ENCODE results near the gene NRSN2.

Gene NRSN2

GRCh38 chr20:358891-359555 is 12.1 kb downstream of the NRSN2 start:
- H3K27ac Mint-ChIP-seq, result no peak overlapping the region
- H3K36me3 Mint-ChIP-seq (ENCODE audit: low read depth), result no peaks in the 10 kb centered on the region
- no peaks in the 10 kb centered on the region for H3K27me3 Mint-ChIP-seq (ENCODE audit: low read depth)
- no peaks in the 10 kb centered on the region for H3K9me3 Mint-ChIP-seq
- H3K4me1 Mint-ChIP-seq (ENCODE audit: low read depth), result peaks cover 12% of the 10 kb centered on the region
- no peak overlapping the region for H3K4me3 Mint-ChIP-seq

- Mint-ChIP-seq H3K9me3 (no peaks in the 10 kb centered on the region), H3K4me1 (ENCODE audit: low read depth) (peaks cover 29% of the 10 kb centered on the region), H3K27me3 (ENCODE audit: low read depth) (no peaks in the 10 kb centered on the region), H3K4me3 (no peak overlapping the region), H3K36me3 (ENCODE audit: low read depth) (no peaks in the 10 kb centered on the region), H3K27ac (no peak overlapping the region)
Observed at GRCh38 chr20:361561-361960, 14.7 kb downstream of the NRSN2 start.

GRCh38 chr20:362271-363254 is 15.7 kb downstream of the NRSN2 start:
- Mint-ChIP-seq H3K4me1 (ENCODE audit: low read depth) (peaks cover 33% of the 10 kb centered on the region), H3K27ac (peak overlapping the region; percentile 82), H3K9me3 (no peaks in the 10 kb centered on the region), H3K27me3 (ENCODE audit: low read depth) (no peaks in the 10 kb centered on the region), H3K4me3 (no peak overlapping the region), H3K36me3 (ENCODE audit: low read depth) (no peaks in the 10 kb centered on the region)

- Mint-ChIP-seq H3K27ac (no peak overlapping the region), H3K9me3 (no peaks in the 10 kb centered on the region), H3K4me1 (ENCODE audit: low read depth) (peaks cover 34% of the 10 kb centered on the region), H3K4me3 (no peak overlapping the region), H3K36me3 (ENCODE audit: low read depth) (peaks cover under 1% of the 10 kb centered on the region), H3K27me3 (ENCODE audit: low read depth) (no peaks in the 10 kb centered on the region)
Observed at GRCh38 chr20:363319-364078, 16.6 kb downstream of the NRSN2 start.

- Mint-ChIP-seq H3K36me3 (ENCODE audit: low read depth) (peaks cover 3% of the 10 kb centered on the region), H3K4me3 (peak overlapping the region; percentile 59), H3K9me3 (no peaks in the 10 kb centered on the region), H3K27ac (peak overlapping the region; percentile 75), H3K27me3 (ENCODE audit: low read depth) (no peaks in the 10 kb centered on the region), H3K4me1 (ENCODE audit: low read depth) (peaks cover 40% of the 10 kb centered on the region)
Observed at GRCh38 chr20:364905-365794, 18.2 kb downstream of the NRSN2 start.

- Mint-ChIP-seq H3K27me3 (ENCODE audit: low read depth) (no peaks in the 10 kb centered on the region), H3K4me1 (ENCODE audit: low read depth) (peaks cover 40% of the 10 kb centered on the region), H3K4me3 (peak overlapping the region; percentile 68), H3K9me3 (no peaks in the 10 kb centered on the region), H3K27ac (peak overlapping the region; percentile 78), H3K36me3 (ENCODE audit: low read depth) (peaks cover 3% of the 10 kb centered on the region)
Observed at GRCh38 chr20:366041-366718, 19.3 kb downstream of the NRSN2 start.

GRCh38 chr20:366719-367485 is 20.0 kb downstream of the NRSN2 start:
- Mint-ChIP-seq H3K4me1 (ENCODE audit: low read depth) (peaks cover 46% of the 10 kb centered on the region), H3K27ac (peak overlapping the region; percentile 50), H3K9me3 (no peaks in the 10 kb centered on the region), H3K36me3 (ENCODE audit: low read depth) (peaks cover 3% of the 10 kb centered on the region), H3K4me3 (no peak overlapping the region), H3K27me3 (ENCODE audit: low read depth) (no peaks in the 10 kb centered on the region)

GRCh38 chr20:367486-367887 is 20.6 kb downstream of the NRSN2 start:
- no peak overlapping the region for H3K27ac Mint-ChIP-seq
- H3K36me3 Mint-ChIP-seq (ENCODE audit: low read depth), result peaks cover 3% of the 10 kb centered on the region
- peaks cover 49% of the 10 kb centered on the region for H3K4me1 Mint-ChIP-seq (ENCODE audit: low read depth)
- no peak overlapping the region for H3K4me3 Mint-ChIP-seq
- no peaks in the 10 kb centered on the region for H3K9me3 Mint-ChIP-seq
- no peaks in the 10 kb centered on the region for H3K27me3 Mint-ChIP-seq (ENCODE audit: low read depth)

- Mint-ChIP-seq H3K36me3 (ENCODE audit: low read depth) (peaks cover 3% of the 10 kb centered on the region), H3K27me3 (ENCODE audit: low read depth) (no peaks in the 10 kb centered on the region), H3K4me3 (no peak overlapping the region), H3K27ac (no peak overlapping the region), H3K9me3 (no peaks in the 10 kb centered on the region), H3K4me1 (ENCODE audit: low read depth) (peaks cover 55% of the 10 kb centered on the region)
Observed at GRCh38 chr20:368915-369314, 22.0 kb downstream of the NRSN2 start.

GRCh38 chr20:370151-370600 is 23.3 kb downstream of the NRSN2 start:
- H3K27me3 Mint-ChIP-seq (ENCODE audit: low read depth), result no peaks in the 10 kb centered on the region
- peaks cover 46% of the 10 kb centered on the region for H3K4me1 Mint-ChIP-seq (ENCODE audit: low read depth)
- H3K36me3 Mint-ChIP-seq (ENCODE audit: low read depth), result peaks cover 3% of the 10 kb centered on the region
- no peak overlapping the region for H3K27ac Mint-ChIP-seq
- no peaks in the 10 kb centered on the region for H3K9me3 Mint-ChIP-seq
- H3K4me3 Mint-ChIP-seq, result no peak overlapping the region

GRCh38 chr20:370977-371754 is 24.3 kb downstream of the NRSN2 start:
- Mint-ChIP-seq H3K27ac (no peak overlapping the region), H3K4me3 (no peak overlapping the region), H3K27me3 (ENCODE audit: low read depth) (no peaks in the 10 kb centered on the region), H3K36me3 (ENCODE audit: low read depth) (peaks cover 3% of the 10 kb centered on the region), H3K9me3 (no peaks in the 10 kb centered on the region), H3K4me1 (ENCODE audit: low read depth) (peaks cover 41% of the 10 kb centered on the region)
